A549 treated with AZD9567 at 1 μM for 4 hours (cell line): ENCODE results near the gene LCE3A. TPM values are rescaled to one million over a fixed set of nuclear protein-coding genes. Genes with fewer than 3 reads are reported as not detected.

Experiments
- total RNA-seq: library from RNA; stranded (reverse); fragments of 200-300 nt; extraction: Qiagen RNA extraction; gene quantifications from 5 replicates; pipeline ENCODE4 v1.2.3, GENCODE V29; 2022; ENCODE audit not compliant: insufficient read depth

LCE3A gene, protein sequence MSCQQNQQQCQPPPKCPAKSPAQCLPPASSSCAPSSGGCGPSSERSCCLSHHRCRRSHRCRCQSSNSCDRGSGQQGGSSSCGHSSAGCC
- total RNA-seq: not detected in 5 replicates

DNA sequence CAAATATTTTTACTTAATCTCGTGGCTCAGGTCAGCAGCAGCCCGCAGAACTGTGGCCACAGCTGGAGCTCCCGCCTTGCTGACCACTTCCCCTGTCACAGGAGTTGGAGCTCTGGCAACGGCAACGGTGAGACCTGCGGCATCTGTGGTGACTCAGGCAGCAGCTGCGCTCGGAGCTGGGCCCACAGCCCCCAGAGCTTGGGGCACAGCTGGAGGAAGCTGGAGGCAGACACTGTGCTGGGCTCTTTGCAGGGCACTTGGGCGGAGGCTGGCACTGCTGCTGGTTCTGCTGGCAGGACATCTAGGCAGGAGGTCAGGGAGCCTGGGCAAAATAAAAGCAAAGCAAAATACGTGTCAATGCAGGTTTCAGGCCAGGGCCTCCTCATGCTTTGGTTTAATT, at the start of gene LCE3A:
Gene LCE3A, minus strand, starts transcription at position 301 of the 400 bp plus-strand sequence. Its CDS starts 0 bp downstream, at position 301.

DNA sequence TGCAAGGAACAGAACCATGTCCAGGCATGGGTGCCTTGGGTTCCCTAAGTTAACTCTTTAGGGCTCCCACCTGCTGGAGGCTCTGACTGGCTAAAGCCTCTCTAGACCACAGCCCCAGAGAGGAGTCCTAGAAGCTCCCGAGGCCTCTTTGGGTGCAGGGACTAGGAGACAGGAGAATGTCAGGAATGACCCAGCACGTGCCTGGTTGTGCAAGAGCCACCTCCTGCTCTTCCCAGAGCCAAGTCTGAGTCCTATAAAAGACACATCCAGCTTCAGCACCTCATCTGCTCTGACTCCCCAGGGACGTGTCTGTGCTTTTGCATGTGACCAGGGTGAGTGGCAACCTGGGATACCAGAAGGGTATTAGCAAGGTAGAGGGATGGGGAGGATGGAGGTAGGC, 40.2 kb upstream of the LCE3A start, which contains the start of gene LCE2D:
Gene LCE2D, plus strand, starts transcription at position 283 of the 400 bp plus-strand sequence. CDS start 726 bp downstream, outside the sequence.

DNA sequence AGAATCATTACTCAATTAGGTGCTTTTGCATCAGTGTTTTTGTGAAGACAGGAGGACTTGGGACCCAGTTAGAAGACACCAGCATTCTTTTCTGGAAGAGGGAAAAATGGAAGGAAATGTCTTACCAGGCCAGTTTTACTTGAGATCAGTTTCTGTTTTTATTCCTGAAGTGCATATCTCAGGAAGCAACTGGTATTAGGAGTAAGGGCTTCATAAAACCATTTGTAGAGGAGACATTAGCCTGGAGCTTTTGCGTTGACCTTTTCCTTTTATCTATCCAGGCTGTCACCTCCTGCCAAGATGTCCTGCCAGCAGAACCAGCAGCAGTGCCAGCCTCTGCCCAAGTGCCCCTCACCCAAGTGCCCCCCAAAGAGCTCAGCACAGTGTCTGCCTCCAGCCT, 9.4 kb downstream of the LCE3A start, which contains the start of gene LCE3B:
Gene LCE3B, plus strand, starts transcription at position 301 of the 400 bp plus-strand sequence. Its CDS starts 0 bp downstream, at position 301.

DNA sequence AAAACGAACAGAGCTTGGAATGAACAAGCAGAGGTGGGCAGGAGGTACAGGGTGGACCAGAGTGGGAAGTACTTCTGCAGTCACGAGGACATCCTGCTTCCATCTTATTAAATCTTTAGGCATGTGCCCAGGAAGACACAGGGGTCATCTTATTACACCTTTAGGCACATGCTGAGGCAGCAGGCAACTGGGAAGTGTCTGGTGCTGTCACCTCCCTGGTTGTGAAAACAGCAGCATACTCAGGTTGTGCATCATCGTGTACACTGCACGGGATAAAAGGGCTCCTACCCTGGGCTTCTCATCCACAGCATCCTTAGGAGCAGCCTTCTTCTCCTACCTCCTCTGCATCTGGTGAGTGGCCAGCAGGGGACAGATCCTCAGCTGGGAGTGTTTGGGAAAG, 23.0 kb downstream of the LCE3A start, which contains the start of gene LCE3C:
Gene LCE3C, plus strand, starts transcription at position 301 of the 400 bp plus-strand sequence. CDS start 498 bp downstream, outside the sequence.

GRCh38 chr1:152580433-152580832, 42.5 kb downstream of the LCE3A start, which contains the start of gene LCE3D:
Gene LCE3D (minus strand): TSS chr1:152580516. CDS start chr1:152579936, 580 bp downstream.

Other genes starting within 250 kb of the LCE3A start
- gene CRNN, start 208.8 kb downstream of the LCE3A start, total RNA-seq: not detected in 5 replicates
- gene LCE5A, start 112.3 kb downstream of the LCE3A start, total RNA-seq: not detected in 5 replicates
- gene CRCT1, start 108.6 kb downstream of the LCE3A start, total RNA-seq: 0.21 to 0.83 TPM (median 0.34 TPM) in 4 of 5 replicates, not detected in the other
- 0.15 TPM in 1 of 5 replicates, not detected in the others for gene LCE3E, start 56.3 kb downstream of the LCE3A start, total RNA-seq
- 1.2 to 1.8 TPM (median 1.4 TPM) in 4 of 5 replicates, not detected in the other for gene LCE3D, start 42.6 kb downstream of the LCE3A start, total RNA-seq
- gene LCE3C, start 22.9 kb downstream of the LCE3A start, total RNA-seq: not detected in 5 replicates
- gene LCE3B, start 9.3 kb downstream of the LCE3A start, total RNA-seq: not detected in 5 replicates
- not detected in 5 replicates for gene LCE2D, start 40.3 kb upstream of the LCE3A start, total RNA-seq
- gene LCE2C, start 52.2 kb upstream of the LCE3A start, total RNA-seq: not detected in 5 replicates
- not detected in 5 replicates for gene LCE2B, start 63.0 kb upstream of the LCE3A start, total RNA-seq
- not detected in 5 replicates for gene LCE2A, start 75.2 kb upstream of the LCE3A start, total RNA-seq
- gene LCE4A, start 85.1 kb upstream of the LCE3A start, total RNA-seq: not detected in 5 replicates
- not detected in 5 replicates for gene KPRP, start 134.9 kb upstream of the LCE3A start, total RNA-seq
- not detected in 5 replicates for gene LCE1F, start 152.0 kb upstream of the LCE3A start, total RNA-seq
- gene LCE1E, start 163.2 kb upstream of the LCE3A start, total RNA-seq: 0.07 TPM in 1 of 5 replicates, not detected in the others
- not detected in 5 replicates for gene LCE1D, start 173.6 kb upstream of the LCE3A start, total RNA-seq
- gene LCE1C, start 183.5 kb upstream of the LCE3A start, total RNA-seq: not detected in 5 replicates
- gene LCE1B, start 188.9 kb upstream of the LCE3A start, total RNA-seq: 0.09 TPM in 1 of 5 replicates, not detected in the others
- gene LCE1A, start 204.4 kb upstream of the LCE3A start, total RNA-seq: not detected in 5 replicates
- gene LCE6A, start 219.8 kb upstream of the LCE3A start, total RNA-seq: not detected in 5 replicates
- not detected in 5 replicates for gene LCE7A, start 236.9 kb upstream of the LCE3A start, total RNA-seq